Neural cell (in vitro differentiated cells): Measurements from ENCODE around the gene KIAA1958. TPM values are rescaled to one million over a fixed set of nuclear protein-coding genes. Genes with fewer than 3 reads are reported as not detected.

Experiments used
- H2AFZ ChIP-seq: fragments of 200-600, 300-800 bp; sonication (generic), shearing (Covaris generic); 2 replicates; pipeline ENCODE4 v1.6.0; 2014; ENCODE audit warnings: low read depth, mild to moderate bottlenecking, antibody characterized with exemption, low read length, moderate library complexity
- H3F3A ChIP-seq: fragments of 200-600 bp; shearing (Covaris generic); 2 replicates; pipeline ENCODE4 v1.6.1; 2016; ENCODE audit warnings: mild to moderate bottlenecking, moderate library complexity, mixed read lengths, antibody characterized with exemption, low read length; ENCODE audit not compliant: insufficient read depth, poor library complexity, severe bottlenecking
- H3K27ac ChIP-seq: fragments of 200-600, 300-800 bp; sonication (generic), shearing (Covaris generic); 2 replicates; pipeline ENCODE4 v1.5.1; 2014; ENCODE audit warnings: mild to moderate bottlenecking, low read length, moderate library complexity
- H3K27me3 ChIP-seq: fragments of 300-800, 200-600 bp; sonication (generic), shearing (Covaris generic); 2 replicates; pipeline ENCODE4 v1.6.0; 2014; ENCODE audit warnings: mild to moderate bottlenecking, low read depth, low read length, moderate library complexity; ENCODE audit not compliant: insufficient read depth
- H3K36me3 ChIP-seq: fragments of 300-800, 200-600 bp; sonication (generic), shearing (Covaris generic); 2 replicates; pipeline ENCODE4 v1.5.1; 2014; ENCODE audit warnings: mild to moderate bottlenecking, antibody characterized with exemption, low read length, moderate library complexity; ENCODE audit not compliant: insufficient read depth
- H3K4me2 ChIP-seq: fragments of 300-800, 200-600 bp; sonication (generic), shearing (Covaris generic); 2 replicates; pipeline ENCODE4 v1.6.0; 2014; ENCODE audit warnings: mild to moderate bottlenecking, low read length
- H3K4me3 ChIP-seq: fragments of 300-800, 200-600 bp; sonication (generic), shearing (Covaris generic); 2 replicates; pipeline ENCODE4 v1.5.1; 2014; ENCODE audit warnings: mild to moderate bottlenecking, low read length, moderate library complexity
- H3K79me2 ChIP-seq: fragments of 200-600 bp; shearing (Covaris generic); replicated peaks from 2 replicates; pipeline ENCODE4 v1.6.0; 2014; ENCODE audit warnings: mild to moderate bottlenecking, low read length, moderate library complexity; ENCODE audit not compliant: insufficient read depth
- H3K9ac ChIP-seq: fragments of 300-800, 200-600 bp; sonication (generic), shearing (Covaris generic); 2 replicates; pipeline ENCODE4 v1.6.1; 2016; ENCODE audit warnings: mild to moderate bottlenecking, low read length, mixed read lengths
- H3K9me2 ChIP-seq: fragments of 200-600 bp; shearing (Covaris generic); 2 replicates; pipeline ENCODE4 v1.6.1; 2016; ENCODE audit warnings: mild to moderate bottlenecking, low read length, mixed read lengths; ENCODE audit not compliant: insufficient read depth
- H3K9me3 ChIP-seq: fragments of 200-600, 300-800 bp; sonication (generic), shearing (Covaris generic); 2 replicates; pipeline ENCODE4 v1.6.1; 2016; ENCODE audit warnings: mild to moderate bottlenecking, mixed run types, low read length, moderate library complexity, mixed read lengths
- H4K20me1 ChIP-seq: fragments of 200-600 bp; shearing (Covaris generic); 2 replicates; pipeline ENCODE4 v1.6.1; 2016; ENCODE audit warnings: mild to moderate bottlenecking, mixed run types; ENCODE audit not compliant: insufficient read depth
- CTCF ChIP-seq: fragments of 450-650 bp; IDR thresholded peaks from 2 replicates; pipeline ENCODE4 v1.5.1; 2014; ENCODE audit warnings: antibody characterized with exemption, mild to moderate bottlenecking, moderate library complexity; ENCODE audit not compliant: poor library complexity, severe bottlenecking
- EP300 ChIP-seq: fragments of 450-650 bp; conservative IDR thresholded peaks from 2 replicates; pipeline ENCODE4 v1.6.1; 2014; ENCODE audit warnings: antibody characterized with exemption, mild to moderate bottlenecking, moderate library complexity; ENCODE audit not compliant: poor library complexity, severe bottlenecking
- EZH2 ChIP-seq: fragments of 200-600, 300-800 bp; shearing (Covaris generic), sonication (generic); IDR thresholded peaks from 2 replicates; pipeline ENCODE4 v1.6.1; 2014; ENCODE audit warnings: antibody characterized with exemption, low read length, borderline replicate concordance, mild to moderate bottlenecking; ENCODE audit not compliant: insufficient read depth, poor library complexity, severe bottlenecking
- MXI1 ChIP-seq: fragments of 450-650 bp; conservative IDR thresholded peaks from 2 replicates; pipeline ENCODE4 v1.6.1; 2014; ENCODE audit warnings: antibody characterized with exemption, mild to moderate bottlenecking; ENCODE audit not compliant: poor library complexity, severe bottlenecking
- POLR2AphosphoS5 ChIP-seq: IDR thresholded peaks from 2 replicates; pipeline ENCODE4 v1.6.1; 2012
- RAD21 ChIP-seq: fragments of 450-650 bp; conservative IDR thresholded peaks from 2 replicates; pipeline ENCODE4 v1.6.1; 2014; ENCODE audit warnings: antibody characterized with exemption, mild to moderate bottlenecking, moderate library complexity
- REST ChIP-seq: IDR thresholded peaks from 2 replicates; pipeline ENCODE4 v1.6.1; 2012; ENCODE audit warnings: borderline replicate concordance
- SMC3 ChIP-seq: fragments of 450-650 bp; conservative IDR thresholded peaks from 2 replicates; pipeline ENCODE4 v1.6.1; 2014; ENCODE audit warnings: antibody characterized with exemption, mild to moderate bottlenecking, moderate library complexity; ENCODE audit not compliant: poor library complexity
- TAF1 ChIP-seq: IDR thresholded peaks from 2 replicates; pipeline ENCODE4 v1.6.1; 2012; ENCODE audit warnings: low read depth
- polyA plus RNA-seq: library from polyadenylated mRNA; depleted of rRNA; stranded (reverse); fragments of >200 nt; gene quantifications from 2 replicates; pipeline ENCODE4 v1.2.3, GENCODE V29; 2014

KIAA1958 gene
- polyA plus RNA-seq, 1 donor from 2014 or later, result 8.4 TPM

GRCh38 chr9:112642126-112642525, 155.5 kb downstream of the KIAA1958 start:
- H3K9ac ChIP-seq, result no peak overlapping the region
- H3K9me2 ChIP-seq, result no peaks in the 10 kb centered on the region
- H2AFZ ChIP-seq, result no peak overlapping the region
- no peak overlapping the region for H3K4me3 ChIP-seq
- TF ChIP-seq RAD21, result no peak
- TF ChIP-seq MXI1, result no peak
- no peak for TF ChIP-seq CTCF
- no peak overlapping the region for H3K4me2 ChIP-seq
- no peaks in the 10 kb centered on the region for H4K20me1 ChIP-seq
- H3K27ac ChIP-seq, result no peak overlapping the region
- no peaks in the 10 kb centered on the region for H3K9me3 ChIP-seq
- H3K79me2 ChIP-seq, result no peaks in the 10 kb centered on the region
- no peaks in the 10 kb centered on the region for H3F3A ChIP-seq
- no peaks in the 10 kb centered on the region for H3K27me3 ChIP-seq
- H3K36me3 ChIP-seq, result peaks cover 8% of the 10 kb centered on the region

GRCh38 chr9:112647596-112647995, 161.0 kb downstream of the KIAA1958 start:
- Histone ChIP-seq H3K36me3 (peaks cover 22% of the 10 kb centered on the region), H3K79me2 (no peaks in the 10 kb centered on the region), H3K9me2 (no peaks in the 10 kb centered on the region), H3K27ac (no peak overlapping the region), H4K20me1 (no peaks in the 10 kb centered on the region), H3K9me3 (peaks cover 12% of the 10 kb centered on the region), H2AFZ (no peak overlapping the region), H3K27me3 (no peaks in the 10 kb centered on the region), H3K9ac (no peak overlapping the region), H3K4me3 (no peak overlapping the region), H3K4me2 (no peak overlapping the region), H3F3A (no peaks in the 10 kb centered on the region)
- TF ChIP-seq MXI1 (no peak), SMC3 (no peak), EZH2 (no peak), EP300 (no peak), CTCF (no peak), REST (no peak), RAD21 (no peak), POLR2AphosphoS5 (no peak), TAF1 (no peak)
